Measurements from ENCODE around the gene RPS6KL1.

DNA sequence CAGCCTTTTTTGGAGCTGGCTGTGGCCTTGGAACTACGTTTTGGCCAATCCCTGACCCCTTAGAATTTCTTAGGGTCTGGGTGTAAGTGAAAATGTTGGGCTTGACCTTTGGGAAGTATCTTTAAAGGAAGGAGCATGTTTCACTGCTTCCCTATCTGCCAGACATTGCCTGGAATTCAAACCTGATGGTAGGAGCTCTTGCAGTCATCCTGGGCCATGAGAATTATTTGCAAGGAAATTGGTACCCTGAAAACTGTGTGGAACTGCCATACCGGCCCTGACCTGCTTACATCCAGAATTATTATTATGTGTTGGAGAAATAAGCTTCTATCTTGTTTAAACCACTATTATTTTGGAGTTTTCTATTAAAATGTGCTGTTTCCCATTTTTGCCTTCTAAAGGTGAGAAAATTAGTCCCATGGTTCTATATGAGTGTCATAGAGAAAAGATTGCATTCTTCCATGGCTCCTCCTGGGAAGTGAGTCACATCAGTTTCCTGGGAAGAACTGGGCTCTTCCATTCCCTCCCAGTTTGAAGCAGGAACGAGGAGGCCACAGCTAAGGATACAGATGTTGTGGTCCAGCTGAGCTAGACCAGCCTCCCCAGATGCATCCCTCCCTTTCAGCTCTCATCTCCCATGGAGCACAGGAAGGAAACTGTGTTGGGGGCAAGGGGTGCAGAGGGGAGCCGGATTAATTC lies 41.9 kb upstream of the RPS6KL1 start:
- TF ChIP-seq TAF1 (IDR thresholded peaks at IDR 0.05; ENCODE audit: borderline replicate concordance, low read depth, low read length) (no peak), POLR2A (IDR thresholded peaks at IDR 0.05; ENCODE audit: low read depth, low read length) (no peak), POLR2AphosphoS5 (IDR thresholded peaks at IDR 0.05; ENCODE audit: low read depth, low read length) (no peak)

Measured in GM12892 (cell line).